ENCODE measurements around the gene KCNK6.

- TF ChIP-seq POLR2AphosphoS5 (IDR thresholded peaks at IDR 0.05; ENCODE audit: low read depth, low read length), result no peak
- TF ChIP-seq POLR2A (IDR thresholded peaks at IDR 0.05; ENCODE audit: low read depth, low read length), result no peak
- no peak for TF ChIP-seq TAF1 (IDR thresholded peaks at IDR 0.05; ENCODE audit: borderline replicate concordance, low read depth, low read length)
Observed at GRCh38 chr19:38287604-38288003, 32.0 kb upstream of the KCNK6 start.
